Measurements from ENCODE around the gene MDGA2.

DNA sequence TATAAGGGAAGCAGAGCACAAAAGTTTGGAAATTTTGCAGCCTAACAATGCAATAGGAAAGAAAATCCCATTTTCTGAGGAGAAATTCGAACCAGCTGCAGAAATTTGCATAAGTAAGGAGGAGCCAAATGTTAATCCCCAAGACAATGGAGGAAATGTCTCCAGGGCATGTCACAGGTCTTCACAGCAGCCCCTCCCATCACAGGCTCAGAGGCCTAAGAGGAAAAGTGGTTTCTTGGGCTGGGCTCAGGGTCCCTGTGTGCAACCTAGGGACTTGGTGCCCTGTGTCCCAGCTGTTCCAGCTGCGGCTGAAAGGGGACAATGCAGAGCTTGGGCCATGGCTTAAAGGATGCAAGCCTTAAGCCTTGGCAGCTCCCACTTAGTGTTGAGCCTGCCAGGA lies 190.0 kb downstream of the MDGA2 start:
- TF ChIP-seq EGR1 (IDR thresholded peaks at IDR 0.05; ENCODE audit: low read depth) (no peak), ELF1 (IDR thresholded peaks at IDR 0.05; ENCODE audit: borderline replicate concordance, low read depth) (no peak), POLR2A (IDR thresholded peaks at IDR 0.05; ENCODE audit: borderline replicate concordance, extremely low read depth, insufficient read depth, insufficient read length) (no peak), POLR2AphosphoS5 (IDR thresholded peaks at IDR 0.05; ENCODE audit: low read depth, low read length) (no peak), EZH2 (IDR thresholded peaks at IDR 0.05) (no peak), EZH2phosphoT487 (IDR thresholded peaks at IDR 0.05; ENCODE audit: borderline replicate concordance) (no peak), JUND (IDR thresholded peaks at IDR 0.05) (no peak)
- TF ChIP-seq, protein P1, sequence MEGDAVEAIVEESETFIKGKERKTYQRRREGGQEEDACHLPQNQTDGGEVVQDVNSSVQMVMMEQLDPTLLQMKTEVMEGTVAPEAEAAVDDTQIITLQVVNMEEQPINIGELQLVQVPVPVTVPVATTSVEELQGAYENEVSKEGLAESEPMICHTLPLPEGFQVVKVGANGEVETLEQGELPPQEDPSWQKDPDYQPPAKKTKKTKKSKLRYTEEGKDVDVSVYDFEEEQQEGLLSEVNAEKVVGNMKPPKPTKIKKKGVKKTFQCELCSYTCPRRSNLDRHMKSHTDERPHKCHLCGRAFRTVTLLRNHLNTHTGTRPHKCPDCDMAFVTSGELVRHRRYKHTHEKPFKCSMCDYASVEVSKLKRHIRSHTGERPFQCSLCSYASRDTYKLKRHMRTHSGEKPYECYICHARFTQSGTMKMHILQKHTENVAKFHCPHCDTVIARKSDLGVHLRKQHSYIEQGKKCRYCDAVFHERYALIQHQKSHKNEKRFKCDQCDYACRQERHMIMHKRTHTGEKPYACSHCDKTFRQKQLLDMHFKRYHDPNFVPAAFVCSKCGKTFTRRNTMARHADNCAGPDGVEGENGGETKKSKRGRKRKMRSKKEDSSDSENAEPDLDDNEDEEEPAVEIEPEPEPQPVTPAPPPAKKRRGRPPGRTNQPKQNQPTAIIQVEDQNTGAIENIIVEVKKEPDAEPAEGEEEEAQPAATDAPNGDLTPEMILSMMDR (IDR thresholded peaks at IDR 0.05 in 2 of 3, conservative IDR thresholded peaks at IDR 0.05 in 1 of 3; ENCODE audit: borderline replicate concordance in 1 of 3, insufficient read depth in 1 of 3, low read depth in 2 of 3, low read length in 2 of 3), result no peak
